ENCODE measurements around the gene COA1.

GRCh38 chr7:43737467-43738127, 8.3 kb upstream of the COA1 start:
- TF ChIP-seq CREB5 (CRISPR knock-in tag; IDR thresholded peaks at IDR 0.05; ENCODE audit: low read depth) (no peak), ZNF8 (CRISPR knock-in tag; IDR thresholded peaks at IDR 0.05) (no peak), ESRRG (CRISPR knock-in tag; IDR thresholded peaks at IDR 0.05) (no peak), ARNTL (CRISPR knock-in tag; IDR thresholded peaks at IDR 0.05; ENCODE audit: borderline replicate concordance, low read depth) (no peak), PATZ1 (CRISPR knock-in tag; IDR thresholded peaks at IDR 0.05; ENCODE audit: borderline replicate concordance) (no peak), ZNF70 (CRISPR knock-in tag; IDR thresholded peaks at IDR 0.05) (no peak), PPARA (CRISPR knock-in tag; IDR thresholded peaks at IDR 0.05; ENCODE audit: borderline replicate concordance) (no peak), CSRNP3 (CRISPR knock-in tag; IDR thresholded peaks at IDR 0.05) (no peak), RARB (CRISPR knock-in tag; IDR thresholded peaks at IDR 0.05) (no peak), ZFP30 (CRISPR knock-in tag; IDR thresholded peaks at IDR 0.05) (no peak), ZFP3 (CRISPR knock-in tag; IDR thresholded peaks at IDR 0.05) (no peak), OSR1 (CRISPR knock-in tag; IDR thresholded peaks at IDR 0.05) (no peak)

All from SK-N-SH treated with all-trans-retinoic acid at 6 μM for 48 hours (cell line).